A673 (cell line): ENCODE data around the gene MRPL47.

ENCODE experiments used
- CTCF ChIP-seq: fragments of 300-800, 200-600 bp; sonication (generic); conservative IDR thresholded peaks from 2 replicates; pipeline ENCODE4 v1.5.1; 2017; ENCODE audit warnings: low read depth, mild to moderate bottlenecking, antibody characterized with exemption, low read length, moderate library complexity, mixed read lengths
- EZH2 ChIP-seq: fragments of 200-600 bp; sonication (generic); IDR thresholded peaks from 2 replicates; pipeline ENCODE4 v1.6.1; 2017; ENCODE audit warnings: borderline replicate concordance, low read depth, mild to moderate bottlenecking, mixed read lengths, antibody characterized with exemption, low read length; ENCODE audit not compliant: poor library complexity, severe bottlenecking

GRCh38 chr3:179565496-179565895, 38.9 kb downstream of the MRPL47 start:
- no peak for TF ChIP-seq CTCF
- TF ChIP-seq EZH2: no peak
